HG03039 (cell line): Measurements from ENCODE around the gene NLGN4Y.
A peak's percentile ranks its signal among the peaks of the same experiment; 100 is the strongest.

Source experiments
- ATAC-seq: cut with Tn5 transposase; IDR thresholded peaks from one replicate; pipeline ENCODE4 v1.9.1; 2021; ENCODE audit warnings: mild to moderate bottlenecking, moderate library complexity; ENCODE audit not compliant: unreplicated experiment

NLGN4Y gene

GRCh38 chrY:14524272-14525231 lies at the start of gene NLGN4Y:
TSS of gene NLGN4Y (plus strand) at chrY:14524529. CDS start at chrY:14622120, 97,591 bp downstream.
- ATAC-seq, result peak; percentile 69

GRCh38 chrY:14485935-14486334 lies 38.4 kb upstream of the NLGN4Y start:
- no peak for ATAC-seq

GRCh38 chrY:14490226-14490625 lies 34.1 kb upstream of the NLGN4Y start:
- no peak for ATAC-seq

GRCh38 chrY:14498071-14498470 lies 26.3 kb upstream of the NLGN4Y start:
- no peak for ATAC-seq

GRCh38 chrY:14504592-14504991 lies 19.7 kb upstream of the NLGN4Y start:
- no peak for ATAC-seq

GRCh38 chrY:14522379-14522950 lies 1.9 kb upstream of the NLGN4Y start:
- ATAC-seq, result no peak

- no peak for ATAC-seq
Measured at GRCh38 chrY:14523491-14524271, 648 bp upstream of the NLGN4Y start.

- no peak for ATAC-seq
Measured at GRCh38 chrY:14525315-14525714, 986 bp downstream of the NLGN4Y start.

- no peak for ATAC-seq
Measured at GRCh38 chrY:14528361-14528760, 4.0 kb downstream of the NLGN4Y start.

GRCh38 chrY:14536703-14537102 lies 12.4 kb downstream of the NLGN4Y start:
- no peak for ATAC-seq

GRCh38 chrY:14543506-14543905 lies 19.2 kb downstream of the NLGN4Y start:
- ATAC-seq, result no peak

GRCh38 chrY:14581294-14581693 lies 57.0 kb downstream of the NLGN4Y start:
- ATAC-seq, result no peak

- ATAC-seq, result no peak
Measured at GRCh38 chrY:14586725-14587124, 62.4 kb downstream of the NLGN4Y start.

GRCh38 chrY:14601372-14601771 lies 77.0 kb downstream of the NLGN4Y start:
- ATAC-seq, result no peak

GRCh38 chrY:14617625-14618024 lies 93.3 kb downstream of the NLGN4Y start:
- no peak for ATAC-seq

- no peak for ATAC-seq
Measured at GRCh38 chrY:14618513-14618912, 94.2 kb downstream of the NLGN4Y start.

GRCh38 chrY:14628208-14628607 lies 103.9 kb downstream of the NLGN4Y start:
- ATAC-seq, result no peak

GRCh38 chrY:14631676-14632075 lies 107.3 kb downstream of the NLGN4Y start:
- no peak for ATAC-seq

- no peak for ATAC-seq
Measured at GRCh38 chrY:14633718-14634117, 109.4 kb downstream of the NLGN4Y start.

GRCh38 chrY:14634954-14635353 lies 110.6 kb downstream of the NLGN4Y start:
- ATAC-seq, result no peak

- no peak for ATAC-seq
Measured at GRCh38 chrY:14637551-14637950, 113.2 kb downstream of the NLGN4Y start.
